ENCODE data around the gene ITGB3.

DNA sequence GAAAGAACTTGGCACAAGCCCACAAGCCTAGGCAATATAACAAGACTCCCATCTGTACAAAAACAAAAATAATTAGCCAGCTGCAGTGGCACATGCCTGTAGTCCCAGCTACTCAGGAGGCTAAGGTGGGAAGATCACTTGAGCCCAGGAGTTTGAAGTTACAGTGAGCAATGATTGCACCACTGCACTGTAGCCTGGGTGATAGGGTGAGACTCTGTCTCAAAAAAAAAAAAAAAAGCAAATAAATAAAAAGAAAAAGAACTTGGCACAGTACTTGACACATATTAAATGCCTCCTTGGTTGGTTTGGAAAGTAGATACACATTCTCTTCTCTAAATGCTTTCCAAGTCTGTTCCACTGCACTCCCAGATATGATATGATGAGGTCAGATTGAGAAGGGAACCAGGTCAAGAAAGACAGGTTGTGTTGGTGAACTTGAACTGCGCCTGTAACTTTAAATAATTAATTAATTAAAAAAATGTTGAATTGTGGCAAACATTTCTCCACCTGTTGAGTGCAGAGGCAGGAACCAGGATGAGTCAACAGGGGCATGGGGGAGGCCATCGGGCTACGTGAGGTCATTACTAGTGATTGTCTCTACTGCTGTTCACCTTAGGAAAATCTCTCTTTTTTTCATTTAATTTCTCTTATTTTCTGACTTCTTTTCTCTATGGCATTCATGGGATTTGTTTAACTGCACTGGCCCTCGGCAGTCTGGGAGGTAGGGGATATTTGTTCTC is 44.2 kb downstream of the ITGB3 start:
- TF ChIP-seq SUZ12 (IDR thresholded peaks at IDR 0.05; ENCODE audit: extremely low read depth, insufficient read depth, insufficient read length) (no peak), YY1 (IDR thresholded peaks at IDR 0.05; ENCODE audit: insufficient read depth, insufficient read length) (no peak), ZNF274 (IDR thresholded peaks at IDR 0.05; ENCODE audit: low read depth, low read length) (no peak)

Data from NT2/D1 (cell line).